Calu3 (cell line): Measurements from ENCODE around the gene DTHD1. TPM values are rescaled to one million over a fixed set of nuclear protein-coding genes. Genes with fewer than 3 reads are reported as not detected.

ENCODE experiments used
- BruUV-seq: library from RNA; stranded (reverse); fragments of 400-500 nt; replicated peaks from 2 replicates; lab custom pipeline; 2021; lab: Mats Ljungman, UMichigan
- CTCF ChIA-PET: fragments of 300-600 bp; sonication (Branson Sonifier 250); formaldehyde crosslinking; loops from one replicate; lab custom pipeline; 2022; ENCODE audit warnings: antibody characterized with exemption; lab: Charles Lee
- DNase-seq: peaks from one replicate; pipeline ENCODE4 v3.0.0; 2022
- H3K27ac Mint-ChIP-seq: one replicate; pipeline ENCODE4 v1.8.0; 2022; ENCODE audit warnings: mixed read lengths; ENCODE audit not compliant: unreplicated experiment
- H3K27me3 Mint-ChIP-seq: one replicate; pipeline ENCODE4 v1.8.0; 2022; ENCODE audit warnings: mixed read lengths; ENCODE audit not compliant: unreplicated experiment
- H3K36me3 Mint-ChIP-seq: one replicate; pipeline ENCODE4 v1.8.0; 2022; ENCODE audit warnings: mild to moderate bottlenecking, moderate library complexity, mixed read lengths; ENCODE audit not compliant: insufficient read depth, unreplicated experiment
- H3K4me1 Mint-ChIP-seq: one replicate; pipeline ENCODE4 v1.8.0; 2022; ENCODE audit warnings: mild to moderate bottlenecking, low read depth, mixed read lengths; ENCODE audit not compliant: unreplicated experiment
- H3K4me3 Mint-ChIP-seq: one replicate; pipeline ENCODE4 v1.8.0; 2022; ENCODE audit warnings: mild to moderate bottlenecking, low read depth, moderate library complexity, mixed read lengths; ENCODE audit not compliant: unreplicated experiment
- H3K9me3 Mint-ChIP-seq: one replicate; pipeline ENCODE4 v1.8.0; 2022; ENCODE audit warnings: low read depth, mixed read lengths; ENCODE audit not compliant: unreplicated experiment
- intact Hi-C: fragments of 100-400 bp; cut with micrococcal nuclease; formaldehyde crosslinking; loops from one replicate; pipeline ENCODE4 v1.10.0; 2022; ENCODE audit not compliant: unreplicated experiment
- total RNA-seq: library from RNA; stranded (reverse); gene quantifications from 2 replicates; pipeline ENCODE4 v1.2.3, GENCODE V29; 2022
- TF ChIP-seq, protein P1 (sequence below): fragments of 200-600 bp; IDR thresholded peaks from one replicate; pipeline ENCODE4 v1.8.0; 2022; ENCODE audit warnings: antibody characterized with exemption; ENCODE audit not compliant: unreplicated experiment

DTHD1 gene
- total RNA-seq, 1 experiment from 2014 or later = not detected

DNA sequence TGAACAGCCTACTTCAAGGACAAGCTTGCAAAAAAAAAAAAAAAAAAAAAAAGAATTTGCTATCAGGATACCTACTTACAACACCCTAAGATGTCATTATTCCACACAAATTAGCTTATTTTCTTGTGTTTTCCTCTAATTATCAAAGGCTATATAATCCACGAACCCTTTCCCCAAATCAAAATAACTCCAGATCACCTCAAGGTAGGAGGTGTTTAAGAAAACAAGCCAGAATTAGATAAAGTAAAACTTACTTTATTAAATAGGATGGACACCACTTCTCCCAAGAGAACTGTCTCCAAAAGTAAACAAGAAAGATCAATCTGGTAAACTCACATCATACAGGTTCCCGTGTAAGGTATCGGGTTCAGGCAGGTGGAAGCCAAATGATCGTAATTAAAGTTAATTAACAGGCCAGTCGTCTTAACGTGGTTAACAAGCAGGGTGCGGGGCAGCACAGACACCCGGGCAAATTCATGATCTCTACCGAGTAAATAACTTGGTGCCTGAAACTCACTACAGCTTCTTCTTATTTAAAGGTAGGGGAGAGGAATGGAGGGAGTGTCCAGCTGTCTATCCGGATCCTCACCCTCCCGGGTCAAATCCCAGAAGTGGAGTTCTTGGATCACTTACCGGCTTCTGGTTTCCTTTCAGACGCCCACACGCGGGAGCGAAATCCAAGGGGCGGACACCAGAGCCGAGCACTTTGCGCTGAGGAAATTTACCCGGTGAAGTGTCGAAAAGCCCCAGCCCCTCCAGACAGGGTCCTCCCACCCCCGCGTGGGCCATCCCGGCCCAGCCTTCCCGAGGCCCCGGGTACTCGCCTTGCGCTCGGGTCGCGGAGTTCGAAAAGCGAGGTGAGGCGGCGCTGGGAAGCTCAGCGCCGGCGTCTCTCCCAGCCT, 37.8 kb upstream of the DTHD1 start:
- peak overlapping the region; percentile 76 for H3K4me3 Mint-ChIP-seq
- CTCF ChIA-PET = interaction anchor here (0.7 to 1.7 kb wide), 3 partner anchors 9 to 33 kb away, joined by 3 to 5 read pairs (median 4); no protein-coding TSS in a partner anchor
- no peaks in the 10 kb centered on the region for H3K27me3 Mint-ChIP-seq
- intact Hi-C loops = loop anchor here (2.0 to 5.0 kb wide), 2 partner anchors 23 to 44 kb away; no protein-coding TSS in a partner anchor
- H3K36me3 Mint-ChIP-seq = peaks cover 29% of the 10 kb centered on the region
- H3K4me1 Mint-ChIP-seq = no peaks in the 10 kb centered on the region
- H3K9me3 Mint-ChIP-seq = no peaks in the 10 kb centered on the region
- TF ChIP-seq, protein P1, sequence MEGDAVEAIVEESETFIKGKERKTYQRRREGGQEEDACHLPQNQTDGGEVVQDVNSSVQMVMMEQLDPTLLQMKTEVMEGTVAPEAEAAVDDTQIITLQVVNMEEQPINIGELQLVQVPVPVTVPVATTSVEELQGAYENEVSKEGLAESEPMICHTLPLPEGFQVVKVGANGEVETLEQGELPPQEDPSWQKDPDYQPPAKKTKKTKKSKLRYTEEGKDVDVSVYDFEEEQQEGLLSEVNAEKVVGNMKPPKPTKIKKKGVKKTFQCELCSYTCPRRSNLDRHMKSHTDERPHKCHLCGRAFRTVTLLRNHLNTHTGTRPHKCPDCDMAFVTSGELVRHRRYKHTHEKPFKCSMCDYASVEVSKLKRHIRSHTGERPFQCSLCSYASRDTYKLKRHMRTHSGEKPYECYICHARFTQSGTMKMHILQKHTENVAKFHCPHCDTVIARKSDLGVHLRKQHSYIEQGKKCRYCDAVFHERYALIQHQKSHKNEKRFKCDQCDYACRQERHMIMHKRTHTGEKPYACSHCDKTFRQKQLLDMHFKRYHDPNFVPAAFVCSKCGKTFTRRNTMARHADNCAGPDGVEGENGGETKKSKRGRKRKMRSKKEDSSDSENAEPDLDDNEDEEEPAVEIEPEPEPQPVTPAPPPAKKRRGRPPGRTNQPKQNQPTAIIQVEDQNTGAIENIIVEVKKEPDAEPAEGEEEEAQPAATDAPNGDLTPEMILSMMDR = no peak
- BruUV-seq = no TSS peak
- peak; percentile 24 for DNase-seq
- H3K27ac Mint-ChIP-seq = peak overlapping the region; percentile 54

DNA sequence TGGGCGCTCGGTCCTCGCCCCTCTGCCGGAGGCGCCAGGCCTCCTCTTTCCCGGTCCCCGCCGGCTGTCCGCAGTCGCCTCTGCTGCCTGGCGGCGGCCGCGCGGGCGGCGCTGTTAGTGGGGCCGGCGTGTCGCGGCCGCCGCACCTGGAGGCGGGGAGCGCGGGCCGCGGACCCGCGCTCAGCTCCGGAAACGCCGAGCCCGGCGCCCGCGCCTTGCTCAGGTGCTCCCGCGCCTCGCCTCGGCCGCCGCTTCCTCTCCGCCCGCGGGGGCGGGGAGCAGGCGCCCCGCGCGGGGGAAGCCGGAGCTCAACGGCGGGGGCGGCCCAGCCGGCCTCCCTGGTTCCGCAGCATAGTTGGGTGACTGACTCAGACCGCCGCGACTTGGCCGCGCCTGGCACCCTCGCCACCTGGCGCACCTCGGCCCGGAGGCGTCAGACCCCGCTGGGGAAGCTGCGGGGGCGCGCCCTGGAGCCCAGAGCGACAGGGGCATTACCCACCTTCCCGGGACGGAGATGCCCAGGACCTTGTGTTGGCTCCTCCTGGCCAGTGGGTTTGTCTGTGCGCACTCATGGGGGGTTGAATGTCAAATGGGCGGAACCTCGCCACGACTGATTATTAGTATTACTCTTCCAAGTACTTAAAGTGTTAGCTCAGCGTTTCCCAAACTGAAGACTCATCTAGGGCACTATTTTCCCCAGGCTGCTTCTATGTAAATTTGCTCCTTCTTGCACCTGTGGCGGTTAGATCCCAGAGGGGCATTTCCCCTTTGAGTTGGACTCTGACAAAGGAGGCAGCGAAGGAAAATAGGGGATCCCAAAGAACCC, 36.9 kb upstream of the DTHD1 start, which contains the start of gene ARAP2:
Gene ARAP2 (minus strand): TSS at position 258 of the 826 bp plus-strand sequence. CDS start 15,028 bp downstream, outside the sequence.
- TSS peak; percentile 90 for BruUV-seq
- Mint-ChIP-seq H3K4me3 (peak within 1 kb of the TSS; percentile 76), H3K4me1 (no peaks in the 10 kb centered on the region), H3K9me3 (no peaks in the 10 kb centered on the region), H3K27me3 (no peaks in the 10 kb centered on the region), H3K27ac (peak within 1 kb of the TSS; percentile 85), H3K36me3 (peaks cover 29% of the 10 kb centered on the region)
- CTCF ChIA-PET = interaction anchor here (0.7 to 1.2 kb wide), 2 partner anchors 28 to 133 kb away, joined by 3 read pairs; no protein-coding TSS in a partner anchor
- intact Hi-C loops = loop anchor here (5.0 kb wide), 1 partner anchor 43 kb away; no protein-coding TSS in a partner anchor
- DNase-seq = peak; percentile 82
- TF ChIP-seq, protein P1 = no peak

DNA sequence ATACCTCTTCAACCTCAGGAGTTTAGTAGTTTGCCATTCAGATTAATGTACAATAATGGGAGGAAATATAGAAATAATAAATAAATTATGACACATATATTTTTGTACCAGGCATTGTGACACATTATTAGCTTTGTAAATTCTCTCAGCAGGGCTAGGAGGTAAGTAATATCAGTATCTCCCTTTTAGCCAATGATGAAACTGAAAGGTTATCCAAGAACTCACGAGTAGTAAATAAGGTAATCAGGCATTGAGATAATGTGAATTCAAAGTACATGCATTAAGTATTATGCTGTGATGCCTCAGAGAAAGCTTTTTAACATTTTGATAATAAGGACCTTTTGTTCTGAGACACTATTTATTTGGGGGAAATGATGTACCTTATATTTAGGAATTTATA, 31.8 kb upstream of the DTHD1 start:
- DNase-seq = no peak
- H3K4me1 Mint-ChIP-seq = no peaks in the 10 kb centered on the region
- BruUV-seq = no TSS peak
- intact Hi-C loops = no loop called here
- no peak overlapping the region for H3K27ac Mint-ChIP-seq
- TF ChIP-seq, protein P1 = no peak
- H3K27me3 Mint-ChIP-seq = no peaks in the 10 kb centered on the region
- H3K36me3 Mint-ChIP-seq = peaks cover 10% of the 10 kb centered on the region
- H3K4me3 Mint-ChIP-seq = no peak overlapping the region
- CTCF ChIA-PET = no interaction called here
- H3K9me3 Mint-ChIP-seq = no peaks in the 10 kb centered on the region

DNA sequence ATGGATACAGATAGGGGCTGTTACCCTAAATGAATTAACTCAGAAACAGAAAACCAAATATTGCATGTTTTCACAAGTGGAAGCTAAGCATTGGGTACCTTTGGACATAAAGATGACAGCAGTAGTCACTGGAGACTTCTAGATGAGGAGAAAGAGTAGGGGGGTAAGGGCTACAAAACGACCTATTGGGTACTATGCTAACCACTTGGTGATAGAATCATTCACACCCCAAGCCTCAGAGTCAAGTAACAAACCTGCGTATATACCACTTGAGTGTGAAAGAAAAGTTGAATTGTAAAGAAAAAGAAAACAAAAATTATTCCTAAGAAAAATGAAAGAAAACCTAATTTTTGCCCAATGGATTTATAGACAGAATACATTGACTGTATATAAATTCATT, 29.4 kb upstream of the DTHD1 start:
- H3K36me3 Mint-ChIP-seq = no peaks in the 10 kb centered on the region
- H3K4me3 Mint-ChIP-seq = no peak overlapping the region
- CTCF ChIA-PET = no interaction called here
- H3K27me3 Mint-ChIP-seq = no peaks in the 10 kb centered on the region
- H3K4me1 Mint-ChIP-seq = no peaks in the 10 kb centered on the region
- no peaks in the 10 kb centered on the region for H3K9me3 Mint-ChIP-seq
- intact Hi-C loops = no loop called here
- DNase-seq = no peak
- TF ChIP-seq, protein P1 = no peak
- no TSS peak for BruUV-seq
- H3K27ac Mint-ChIP-seq = no peak overlapping the region
